A204.1 (cell line): ENCODE measurements around the gene KRTAP4-1.
"Not testable (repeated sequence)": the region's sequence is repeated elsewhere in the genome, so short reads cannot be mapped to it uniquely, and the experiment has no call there.

Experiments used
- FAIRE-seq: peaks from 2 replicates; lab custom pipeline; 2012; peaks lifted over from hg19 to GRCh38; lab: Jason Lieb, UNC

KRTAP4-1 gene

DNA sequence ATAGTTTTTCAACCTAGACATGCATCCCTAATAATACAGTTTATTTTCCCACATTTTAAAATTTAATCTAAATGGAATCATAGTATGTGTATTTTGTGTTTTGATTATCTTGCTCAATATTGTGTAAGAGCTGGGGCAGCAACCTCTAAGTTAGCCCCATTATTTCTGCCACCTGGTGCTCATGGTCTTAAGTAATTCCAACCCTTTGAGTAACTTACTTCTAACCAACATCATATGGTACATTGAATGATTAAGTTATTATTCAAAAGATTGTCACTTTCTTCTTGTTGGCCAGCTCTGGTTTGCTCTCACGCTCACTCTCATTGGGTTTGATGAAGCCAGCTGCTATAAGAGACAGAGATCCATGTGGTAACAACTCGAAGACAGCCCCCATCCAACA is 12.8 kb downstream of the KRTAP4-1 start:
- FAIRE-seq = no peak

DNA sequence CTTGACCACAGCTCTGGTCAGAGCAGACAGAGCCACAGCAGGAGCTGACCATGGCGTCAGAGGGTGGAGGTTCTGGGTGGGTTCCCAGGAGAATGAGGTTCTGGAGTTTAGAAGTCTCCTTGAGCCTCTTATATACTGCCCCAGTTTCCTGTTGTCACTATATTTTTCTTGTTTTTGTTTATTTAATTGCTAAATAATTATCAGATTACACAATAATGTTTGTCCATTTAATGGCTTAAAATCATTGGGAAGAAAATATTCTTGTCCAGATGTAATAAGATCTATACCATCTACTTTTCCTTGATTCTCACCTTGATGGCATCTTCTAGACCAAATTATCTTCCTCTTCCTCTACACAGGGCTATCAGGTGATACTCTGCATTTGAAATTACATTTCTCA is 16.6 kb downstream of the KRTAP4-1 start, which contains the start of gene KRTAP4-3:
KRTAP4-3 (minus strand) TSS at position 101 of the 400 bp plus-strand sequence; CDS start at position 52, 49 bp downstream.
- FAIRE-seq = no peak

DNA sequence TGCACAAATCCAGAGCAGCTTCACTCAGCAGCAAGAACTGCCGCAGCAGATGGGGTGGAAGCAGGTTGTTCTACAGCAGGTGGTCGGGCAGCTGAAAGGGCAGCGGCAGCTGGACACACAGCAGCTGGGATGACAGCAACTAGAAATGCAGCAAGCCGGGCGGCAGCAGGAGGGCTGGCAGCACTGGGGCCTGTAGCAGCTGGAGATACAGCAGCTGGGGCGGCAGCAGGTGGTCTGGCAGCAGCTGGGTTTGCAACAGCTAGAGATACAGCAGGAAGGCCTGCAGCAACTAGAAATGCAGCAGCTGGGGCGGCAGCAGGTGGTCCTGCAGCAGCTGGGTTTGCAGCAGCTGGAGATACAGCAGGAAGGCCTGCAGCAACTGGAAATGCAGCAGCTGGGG is 17.1 kb downstream of the KRTAP4-1 start:
- no peak for FAIRE-seq

DNA sequence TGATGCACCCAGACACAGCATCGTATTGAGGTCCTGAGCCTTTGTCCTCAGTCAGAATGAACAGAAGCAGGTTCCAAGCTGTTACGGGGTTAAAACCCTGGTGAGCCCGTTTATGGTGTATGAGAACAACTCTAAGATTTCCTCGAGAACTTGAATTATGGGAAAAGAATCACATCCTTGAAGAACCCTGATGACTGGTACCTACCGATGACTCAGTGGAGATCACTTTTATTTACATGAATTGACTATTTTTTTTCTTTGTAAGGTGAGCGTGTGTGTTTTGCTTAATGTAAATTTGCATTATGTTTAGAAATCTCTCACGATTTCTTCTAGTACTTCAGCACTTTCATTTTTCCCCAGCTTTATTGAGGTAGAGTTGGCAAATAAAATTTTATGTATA is 20.9 kb downstream of the KRTAP4-1 start:
- FAIRE-seq = no peak

DNA sequence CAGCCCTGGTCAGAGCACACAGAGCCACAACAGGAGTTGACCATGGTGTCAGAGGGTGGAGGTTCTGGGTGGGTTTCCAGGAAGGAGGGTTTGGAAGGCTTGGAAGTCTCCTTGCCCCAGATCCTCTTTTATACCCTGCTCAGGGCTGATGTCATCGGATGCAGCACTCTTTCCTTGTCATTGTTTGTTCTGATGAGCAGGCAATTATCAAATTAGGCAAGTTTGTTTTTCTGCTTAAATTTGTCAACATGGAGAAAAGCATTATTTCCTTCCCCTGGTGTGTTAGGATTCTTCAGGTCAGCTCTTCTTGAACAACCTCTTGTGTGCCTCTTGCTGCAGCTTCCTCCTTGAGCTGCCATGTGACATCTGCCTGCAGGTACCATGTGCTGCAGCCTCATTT is 24.1 kb downstream of the KRTAP4-1 start, which contains the start of gene KRTAP4-4:
KRTAP4-4 (minus strand) TSS at position 101 of the 400 bp plus-strand sequence; CDS start at position 44, 57 bp downstream.
- FAIRE-seq = no peak

DNA sequence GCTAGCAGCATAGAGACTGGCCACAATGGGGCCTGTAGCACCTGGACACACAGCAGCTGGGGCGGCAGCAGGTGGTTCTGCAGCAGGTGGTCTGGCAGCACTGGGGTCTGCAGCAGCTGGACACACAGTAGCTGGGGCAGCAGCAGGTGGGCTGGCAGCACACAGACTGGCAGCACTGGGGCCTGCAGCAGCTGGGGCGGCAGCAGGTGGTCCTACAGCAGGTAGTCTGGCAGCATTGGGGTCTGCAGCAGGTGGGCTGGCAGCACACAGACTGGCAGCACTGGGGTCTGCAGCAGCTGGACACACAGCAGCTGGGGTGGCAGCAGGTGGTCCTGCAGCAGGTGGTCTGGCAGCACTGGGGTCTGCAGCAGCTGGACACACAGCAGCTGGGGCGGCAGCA is 24.5 kb downstream of the KRTAP4-1 start:
- FAIRE-seq = not testable (repeated sequence)

DNA sequence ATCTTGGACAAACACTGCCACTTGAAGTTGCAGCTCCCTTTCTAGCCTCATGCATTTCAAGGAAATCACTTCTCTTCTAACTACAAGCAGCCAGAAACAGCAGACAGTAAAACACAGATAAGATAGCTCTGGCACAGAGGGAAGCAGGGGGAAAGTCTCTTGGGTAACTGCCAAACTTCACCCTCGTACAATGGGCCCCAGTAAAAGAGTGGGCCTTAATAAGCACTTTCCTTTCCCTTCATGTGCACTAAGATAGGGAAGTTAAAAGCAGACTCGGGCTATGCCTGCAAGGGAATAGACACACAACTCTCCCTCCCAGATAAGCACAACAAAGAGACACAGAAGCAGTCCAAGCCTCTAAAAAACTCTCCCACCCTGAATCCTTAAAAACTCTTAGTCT is 30.9 kb downstream of the KRTAP4-1 start:
- FAIRE-seq = no peak

DNA sequence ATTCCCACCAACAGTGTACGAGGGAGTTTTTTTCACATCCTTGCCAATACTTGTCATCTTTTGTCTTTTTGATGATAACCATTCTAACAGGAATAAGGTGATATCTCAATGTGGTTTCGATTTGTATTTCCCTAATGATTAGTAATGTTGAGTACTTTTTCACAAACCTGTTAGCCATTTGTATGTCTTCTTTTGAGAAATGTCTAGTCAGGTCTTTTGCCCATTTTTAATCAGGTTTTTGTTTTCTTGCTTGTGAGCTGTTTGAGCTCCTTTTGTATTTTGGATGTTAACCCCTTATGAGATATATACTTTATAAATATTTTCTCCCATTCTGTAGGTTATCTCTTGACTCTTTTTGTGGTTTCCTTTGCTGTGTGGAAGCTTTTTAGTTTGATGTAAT is 33.2 kb downstream of the KRTAP4-1 start:
- FAIRE-seq = no peak

DNA sequence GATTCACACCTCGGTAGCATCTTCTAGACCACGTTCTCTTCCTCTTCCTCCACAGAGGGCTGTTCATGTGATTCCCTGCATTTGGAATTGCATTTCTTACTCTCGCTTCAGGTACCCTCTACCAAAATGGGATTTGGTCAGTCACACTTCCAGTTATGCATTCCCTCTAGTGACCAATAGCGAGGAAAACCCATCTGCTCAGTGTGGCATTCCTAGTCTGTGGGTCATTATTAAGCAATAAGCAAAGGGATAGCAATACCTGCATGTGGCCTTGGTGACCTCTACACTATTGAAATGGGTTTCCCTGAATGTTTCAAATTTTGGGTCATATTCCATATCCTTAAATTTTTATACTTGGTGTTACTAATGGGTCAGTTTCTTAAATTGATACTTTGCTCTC is 34.7 kb downstream of the KRTAP4-1 start:
- FAIRE-seq = no peak

DNA sequence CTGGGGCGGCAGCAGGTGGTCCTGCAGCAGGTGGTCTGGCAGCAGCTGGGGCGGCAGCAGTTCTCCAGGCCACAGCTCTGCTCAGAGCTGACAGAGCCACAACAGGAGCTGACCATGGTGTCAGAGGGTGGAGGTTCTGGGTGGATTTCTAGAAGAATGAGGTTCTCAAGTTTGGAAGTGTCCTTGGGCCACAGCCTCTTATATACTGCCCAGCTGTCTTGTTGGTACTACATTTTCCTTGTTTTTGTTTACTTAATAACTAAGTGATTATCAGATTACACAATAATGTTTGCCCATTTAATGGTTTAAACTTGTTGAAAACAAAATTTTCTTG is 35.1 kb downstream of the KRTAP4-1 start, which contains the start of gene KRTAP4-5:
KRTAP4-5 (minus strand) TSS at position 174 of the 334 bp plus-strand sequence; CDS start at position 116, 58 bp downstream.
- no peak for FAIRE-seq

DNA sequence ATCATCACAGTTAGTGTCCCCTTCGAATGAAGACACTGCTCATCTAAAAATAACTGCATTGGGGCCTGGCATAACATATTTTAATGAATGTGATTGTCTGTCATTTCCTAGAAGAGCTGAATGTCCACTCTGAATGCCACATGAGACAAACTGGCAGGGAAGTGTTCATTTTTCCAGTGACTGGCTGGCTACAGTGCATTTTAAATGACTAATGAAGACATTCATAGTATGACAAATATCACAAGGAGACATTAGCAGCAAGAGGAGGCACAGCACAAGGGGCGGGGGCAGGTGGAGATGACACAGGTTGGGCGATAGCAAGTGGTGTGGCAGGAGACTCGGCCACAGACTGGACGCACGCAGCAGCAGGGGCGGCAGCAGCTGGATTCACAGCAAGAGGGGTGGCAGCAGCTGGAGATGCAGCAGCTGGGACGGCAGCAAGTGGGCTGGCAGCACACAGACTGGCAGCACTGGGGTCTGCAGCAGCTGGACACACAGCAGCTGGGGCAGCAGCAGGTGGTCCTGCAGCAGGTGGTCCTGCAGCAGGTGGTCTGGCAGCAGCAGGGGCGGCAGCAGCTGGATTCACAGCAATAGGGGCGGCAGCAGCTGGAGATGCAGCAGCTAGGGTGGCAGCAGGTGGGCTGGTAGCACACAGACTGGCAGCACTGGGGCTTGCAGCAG is 35.6 kb downstream of the KRTAP4-1 start:
- FAIRE-seq = not testable (repeated sequence)

DNA sequence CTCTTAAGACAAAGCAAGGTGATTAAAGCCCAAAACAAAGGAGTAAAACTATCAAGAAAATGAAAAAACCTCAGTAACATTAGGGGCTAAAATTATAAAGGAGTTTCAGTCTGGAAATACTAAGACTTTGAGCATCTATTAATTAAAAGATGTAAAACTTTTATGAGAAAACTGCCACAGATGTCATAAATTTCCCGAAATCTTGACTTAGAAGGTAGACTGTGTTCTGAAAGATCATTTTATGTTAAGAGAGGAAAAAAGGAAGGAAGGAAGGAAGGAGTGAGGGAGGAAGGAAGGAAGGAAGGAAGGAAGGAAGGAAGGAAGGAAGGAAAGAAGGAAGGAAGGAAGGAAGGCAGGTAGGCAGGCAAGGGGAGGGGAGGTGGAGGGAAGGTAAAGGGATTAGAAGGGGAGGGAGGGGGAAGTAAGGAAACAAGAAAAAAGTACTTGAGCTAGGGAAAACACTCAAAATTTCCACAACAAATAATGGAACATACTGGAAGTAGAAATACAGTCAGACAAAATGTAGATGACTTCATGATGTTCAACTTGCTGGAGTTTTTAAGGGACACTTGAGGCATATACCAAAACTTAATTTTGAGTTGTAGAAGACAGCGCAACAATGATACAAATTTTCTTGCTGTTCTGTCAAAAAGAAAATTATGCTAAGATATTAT is 37.0 kb downstream of the KRTAP4-1 start:
- FAIRE-seq = no peak

DNA sequence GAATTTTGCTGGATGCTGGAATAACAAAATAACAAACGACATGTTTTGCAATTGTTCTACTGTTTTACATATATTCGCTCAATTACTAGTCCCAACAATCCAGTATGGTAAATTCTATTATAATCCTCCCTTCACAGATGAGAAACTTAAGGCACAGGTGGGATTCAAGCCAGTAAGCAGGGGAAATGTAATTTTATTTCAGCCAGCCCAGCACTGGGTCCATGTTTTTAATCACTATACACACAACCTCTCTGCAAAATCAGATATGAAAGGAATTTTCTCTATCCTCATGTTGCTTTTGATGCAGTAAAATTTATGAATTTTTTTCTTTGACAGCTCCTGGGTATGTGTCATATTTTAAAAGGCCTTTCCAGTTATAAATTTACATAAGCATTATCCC is 39.5 kb downstream of the KRTAP4-1 start:
- FAIRE-seq = no peak

DNA sequence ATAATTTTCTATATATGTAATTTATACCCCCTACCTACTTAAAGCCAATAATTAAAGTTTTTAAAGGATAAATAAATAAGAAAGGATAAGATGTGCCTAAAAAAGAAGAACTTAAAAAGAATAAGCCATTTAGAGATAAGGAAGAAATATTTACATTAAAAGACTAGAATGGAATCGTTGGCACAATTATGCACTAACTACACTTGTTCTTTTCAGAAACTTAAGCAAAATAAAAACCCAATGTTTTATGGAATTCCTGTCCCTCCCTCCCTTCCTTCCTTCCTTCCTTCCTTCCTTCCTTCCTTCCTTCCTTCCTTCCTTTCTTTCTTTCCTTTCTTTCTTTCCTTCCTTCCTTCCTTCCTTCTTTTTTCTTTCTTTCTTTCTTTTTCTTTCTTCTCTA is 39.9 kb downstream of the KRTAP4-1 start:
- FAIRE-seq = no peak

DNA sequence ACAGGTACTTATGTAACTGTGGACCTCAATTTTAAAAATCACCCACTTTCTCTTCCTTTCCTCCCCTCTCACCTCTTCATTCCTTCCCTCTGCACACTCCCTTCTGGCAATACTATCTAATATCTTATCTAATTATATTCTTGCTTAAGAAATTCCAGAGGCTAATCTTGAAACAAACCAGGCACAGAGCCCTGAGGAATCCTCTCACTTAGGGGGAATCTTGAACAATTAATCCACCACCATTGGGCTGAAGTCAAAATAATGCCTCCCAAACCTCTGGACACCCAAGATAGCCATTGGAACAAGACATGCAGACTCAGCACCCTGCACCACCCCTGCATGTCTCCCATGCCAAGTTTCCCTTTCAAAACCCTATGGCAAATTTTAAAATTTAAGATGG is 43.4 kb downstream of the KRTAP4-1 start:
- FAIRE-seq = no peak

DNA sequence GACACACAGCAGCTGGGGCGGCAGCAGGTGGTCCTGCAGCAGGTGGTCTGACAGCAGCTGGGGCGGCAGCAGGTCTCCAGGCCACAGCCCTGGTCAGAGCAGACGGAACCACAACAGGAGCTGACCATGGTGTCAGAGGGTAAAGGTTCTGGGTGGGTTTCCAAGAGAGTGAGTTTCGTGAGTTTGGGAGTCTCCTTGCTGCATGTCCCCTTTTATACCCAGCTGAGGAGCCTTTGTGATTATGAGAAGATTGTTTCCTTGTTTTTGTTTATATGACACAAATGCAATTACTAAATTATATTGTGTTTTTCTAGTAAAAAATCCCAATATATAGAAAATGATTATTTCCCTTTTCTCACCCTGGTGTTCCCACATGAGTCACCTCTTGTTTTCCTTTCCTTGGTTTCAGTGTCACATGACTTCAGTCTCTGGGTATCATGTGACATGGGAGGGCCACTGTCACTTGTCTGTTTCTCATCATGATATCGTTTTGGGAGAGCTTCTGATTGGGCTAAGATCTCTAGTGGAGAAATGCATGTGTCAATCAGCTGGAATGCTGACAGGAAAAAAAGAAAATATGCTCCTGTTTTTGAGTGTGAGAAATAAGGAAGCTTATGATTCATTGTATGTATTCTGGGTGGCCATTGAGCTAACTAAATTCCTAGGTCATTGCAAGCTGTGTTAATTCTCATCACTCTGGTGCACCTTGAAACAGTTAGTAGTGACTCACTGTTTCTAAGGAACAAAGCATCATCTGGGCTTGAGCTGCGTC is 44.2 kb downstream of the KRTAP4-1 start, which contains the start of gene KRTAP4-6:
KRTAP4-6 (minus strand) TSS at position 185 of the 772 bp plus-strand sequence; CDS start at position 128, 57 bp downstream.
- no peak for FAIRE-seq

DNA sequence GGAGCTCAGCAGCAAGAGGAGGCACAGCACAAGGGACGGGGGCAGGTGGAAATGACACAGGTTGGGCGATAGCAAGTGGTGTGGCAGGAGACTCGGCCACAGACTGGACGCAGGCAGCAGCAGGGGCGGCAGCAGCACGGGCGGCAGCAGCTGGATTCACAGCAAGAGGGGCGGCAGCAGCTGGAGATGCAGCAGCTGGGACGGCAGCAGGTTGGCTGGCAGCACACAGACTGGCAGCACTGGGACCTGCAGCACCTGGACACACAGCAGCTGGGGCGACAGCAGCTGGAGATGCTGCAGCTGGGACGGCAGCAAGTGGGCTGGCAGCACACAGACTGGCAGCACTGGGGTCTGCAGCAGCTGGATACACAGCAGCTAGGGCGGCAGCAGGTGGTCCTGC is 44.8 kb downstream of the KRTAP4-1 start:
- not testable (repeated sequence) for FAIRE-seq
